Measurements from ENCODE around the gene ARHGAP42. TPM values are rescaled to one million over a fixed set of nuclear protein-coding genes. Genes with fewer than 3 reads are reported as not detected.

The ARHGAP42 gene
- total and polyA plus RNA-seq, 8 donors = 0.76 to 4.9 (median 1.8) TPM

- no peak for TF ChIP-seq CTCF (IDR thresholded peaks at IDR 0.05)
- intact Hi-C loops (cut with DNase I) = no loop called here
- Histone ChIP-seq H3K9me3 (no peaks in the 10 kb centered on the region), H3K4me3 (no peak overlapping the region), H3K27ac (no peak overlapping the region), H3K36me3 (no peaks in the 10 kb centered on the region), H3K27me3 (no peaks in the 10 kb centered on the region), H3K4me1 (no peaks in the 10 kb centered on the region)
- WGBS, 2 donors = 88 to 93% methylated on average over 6 of the region's 6 CpGs
- ATAC-seq = no peak
- DNase-seq = no peak
- FAIRE-seq = no peak
Measured at GRCh38 chr11:100914415-100915110, 227.5 kb downstream of the ARHGAP42 start.

- intact Hi-C loops (cut with DNase I) = no loop called here
- WGBS, 2 donors = 35 to 40% methylated on average over 6 of the region's 6 CpGs
- DNase-seq = peak in 1 of 6 donors; percentile 11
- H3K4me3 ChIP-seq = no peak overlapping the region
- no peak overlapping the region for H3K27ac ChIP-seq
- no peaks in the 10 kb centered on the region for H3K27me3 ChIP-seq
- no peaks in the 10 kb centered on the region for H3K36me3 ChIP-seq
- no peaks in the 10 kb centered on the region for H3K9me3 ChIP-seq
- peak in 1 of 4 donors; percentile 9 for ATAC-seq
- H3K4me1 ChIP-seq = no peaks in the 10 kb centered on the region
- FAIRE-seq = no peak
- no peak for TF ChIP-seq CTCF (IDR thresholded peaks at IDR 0.05)
Measured at GRCh38 chr11:100918551-100919500, 231.7 kb downstream of the ARHGAP42 start.

GRCh38 chr11:100920593-100920992 is 233.5 kb downstream of the ARHGAP42 start:
- H3K4me3 ChIP-seq = no peak overlapping the region
- H3K27ac ChIP-seq = no peak overlapping the region
- no peaks in the 10 kb centered on the region for H3K36me3 ChIP-seq
- no peaks in the 10 kb centered on the region for H3K9me3 ChIP-seq
- intact Hi-C loops (cut with DNase I) = loop anchor here in 1 of 3 donors (5.0 kb wide), 1 partner anchor 343 kb away; no protein-coding TSS in a partner anchor
- no peak for TF ChIP-seq CTCF (IDR thresholded peaks at IDR 0.05)
- ATAC-seq (no peak), FAIRE-seq (no peak), DNase-seq (no peak)
- no peaks in the 10 kb centered on the region for H3K4me1 ChIP-seq
- H3K27me3 ChIP-seq = no peaks in the 10 kb centered on the region

GRCh38 chr11:100922121-100922520 is 235.0 kb downstream of the ARHGAP42 start:
- TF ChIP-seq CTCF (IDR thresholded peaks at IDR 0.05) = no peak
- intact Hi-C loops (cut with DNase I) = loop anchor here in 1 of 3 donors (5.0 kb wide), 1 partner anchor 345 kb away; no protein-coding TSS in a partner anchor
- Histone ChIP-seq H3K27me3 (no peaks in the 10 kb centered on the region), H3K9me3 (no peaks in the 10 kb centered on the region), H3K4me3 (no peak overlapping the region), H3K4me1 (no peaks in the 10 kb centered on the region), H3K27ac (no peak overlapping the region), H3K36me3 (no peaks in the 10 kb centered on the region)
- ATAC-seq (no peak), DNase-seq (no peak), FAIRE-seq (no peak)
- 64 to 73% methylated on average over 5 of the region's 5 CpGs for WGBS, 2 donors
